WERI-Rb-1 (cell line): ENCODE measurements around the gene SLX9.

Experiments
- DNase-seq: peaks from one replicate; pipeline ENCODE4 v3.0.0-alpha.2; 2020
- H3K27ac ChIP-seq: fragments of 250-450 bp; sonication (Bioruptor Pico); 2 replicates; pipeline ENCODE4 v1.5.1; 2020; ENCODE audit warnings: mild to moderate bottlenecking, moderate library complexity
- H3K27me3 ChIP-seq: fragments of 250-450 bp; sonication (Bioruptor Pico); 2 replicates; pipeline ENCODE4 v1.5.1; 2021; ENCODE audit warnings: mild to moderate bottlenecking, low read depth, moderate library complexity; ENCODE audit not compliant: insufficient read depth, severe bottlenecking
- H3K36me3 ChIP-seq: fragments of 250-450 bp; sonication (Bioruptor Pico); 2 replicates; pipeline ENCODE4 v1.5.1; 2020; ENCODE audit warnings: mild to moderate bottlenecking, moderate library complexity
- H3K4me3 ChIP-seq: 2 replicates; pipeline ENCODE4 v1.5.1; 2011; ENCODE audit warnings: low read depth, mild to moderate bottlenecking, control low read depth, low read length
- H3K9me3 ChIP-seq: fragments of 250-450 bp; sonication (Bioruptor Pico); 2 replicates; pipeline ENCODE4 v1.5.1; 2021; ENCODE audit warnings: mild to moderate bottlenecking, moderate library complexity; ENCODE audit not compliant: severe bottlenecking
- CTCF ChIP-seq: IDR thresholded peaks from 2 replicates; pipeline ENCODE4 v1.5.1; 2011; ENCODE audit warnings: low read depth, mild to moderate bottlenecking, control low read depth, inconsistent platforms, low read length

The SLX9 gene

DNA sequence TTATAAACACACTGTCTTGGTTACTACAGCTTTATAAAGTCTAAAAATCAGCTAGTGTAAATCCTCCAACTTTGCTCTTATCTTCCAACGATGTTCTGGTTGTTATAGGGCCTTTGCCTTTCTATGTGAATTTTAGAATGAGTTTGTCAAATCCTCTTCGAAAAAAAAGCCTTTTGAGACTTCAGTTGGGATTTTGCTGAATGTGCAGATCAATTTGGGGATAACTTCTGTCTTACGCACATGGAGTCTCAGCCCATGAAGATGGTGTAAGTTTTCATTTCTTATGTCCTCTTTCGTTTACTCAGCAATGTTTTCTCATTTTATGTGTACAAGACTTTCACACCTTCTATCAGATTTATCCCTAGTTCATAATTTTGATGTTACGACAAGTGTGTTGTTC is 69.8 kb downstream of the SLX9 start:
- Histone ChIP-seq H3K27ac (no peak overlapping the region), H3K36me3 (no peaks in the 10 kb centered on the region; the same call in 1 of the 2 replicates), H3K9me3 (peaks cover 12% of the 10 kb centered on the region), H3K4me3 (no peak overlapping the region), H3K27me3 (no peaks in the 10 kb centered on the region)
- no peak for DNase-seq
- no peak for TF ChIP-seq CTCF

GRCh38 chr21:45010096-45010495 is 70.3 kb downstream of the SLX9 start:
- no peak for TF ChIP-seq CTCF
- Histone ChIP-seq H3K4me3 (no peak overlapping the region), H3K27me3 (no peaks in the 10 kb centered on the region), H3K9me3 (peaks cover 12% of the 10 kb centered on the region), H3K27ac (no peak overlapping the region), H3K36me3 (no peaks in the 10 kb centered on the region; the same call in 1 of the 2 replicates)
- DNase-seq = no peak

DNA sequence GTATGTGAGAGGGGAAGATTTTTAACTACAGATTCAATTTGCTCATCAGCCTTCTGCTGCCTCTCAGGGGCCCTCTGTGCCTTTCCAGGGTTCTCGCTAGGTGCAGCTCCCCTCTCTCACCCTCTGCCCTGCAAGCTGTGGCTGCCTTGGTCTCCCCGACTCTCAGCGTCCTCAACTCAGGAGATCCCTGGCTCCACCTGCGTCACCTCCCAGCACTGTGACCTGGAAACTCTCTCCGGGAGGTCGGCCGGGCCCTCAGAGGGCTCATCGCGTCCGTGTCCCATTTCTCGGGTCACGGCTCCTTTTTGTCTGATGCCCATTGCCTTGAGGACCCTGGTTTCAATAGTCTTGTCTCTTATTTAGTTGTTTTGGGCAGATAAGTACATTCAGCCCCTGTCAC is 71.0 kb downstream of the SLX9 start:
- H3K36me3 ChIP-seq = no peaks in the 10 kb centered on the region; the same call in 1 of the 2 replicates
- H3K4me3 ChIP-seq = no peak overlapping the region
- no peak for TF ChIP-seq CTCF
- H3K9me3 ChIP-seq = peaks cover 9% of the 10 kb centered on the region
- no peak for DNase-seq
- H3K27me3 ChIP-seq = no peaks in the 10 kb centered on the region
- H3K27ac ChIP-seq = peak overlapping the region; percentile 10

GRCh38 chr21:45011426-45011825 is 71.6 kb downstream of the SLX9 start:
- H3K36me3 ChIP-seq = no peaks in the 10 kb centered on the region; the same call in 1 of the 2 replicates
- TF ChIP-seq CTCF = no peak
- no peaks in the 10 kb centered on the region for H3K27me3 ChIP-seq
- H3K4me3 ChIP-seq = no peak overlapping the region
- peak overlapping the region; percentile 91 for H3K27ac ChIP-seq
- no peak for DNase-seq
- H3K9me3 ChIP-seq = peaks cover 5% of the 10 kb centered on the region

GRCh38 chr21:45011911-45012661 is 72.3 kb downstream of the SLX9 start:
- Histone ChIP-seq H3K27me3 (no peaks in the 10 kb centered on the region), H3K36me3 (no peaks in the 10 kb centered on the region; the same call in 1 of the 2 replicates), H3K9me3 (peaks cover 5% of the 10 kb centered on the region), H3K4me3 (peak overlapping the region; percentile 24), H3K27ac (peak overlapping the region; percentile 91)
- peak; percentile 100 for DNase-seq
- TF ChIP-seq CTCF = peak; percentile 75
